ENCODE results near the gene ZNF765. TPM values are rescaled to one million over a fixed set of nuclear protein-coding genes. Genes with fewer than 3 reads are reported as not detected.
A peak's percentile ranks its signal among the peaks of the same experiment; 100 is the strongest.
"Not testable (repeated sequence)": the region's sequence is repeated elsewhere in the genome, so short reads cannot be mapped to it uniquely, and the experiment has no call there.

Gene ZNF765
- total RNA-seq, 1 experiment from 2014 or later, result 26.9 TPM

- Histone ChIP-seq H3K4me1 (ENCODE audit: low read length) (no peaks in the 10 kb centered on the region), H3K4me2 (ENCODE audit: low read depth, low read length, poor library complexity, severe bottlenecking) (no peak overlapping the region), H3K79me2 (ENCODE audit: low read length) (no peaks in the 10 kb centered on the region), H3K9ac (ENCODE audit: low read length) (no peak overlapping the region), H2AFZ (ENCODE audit: low read length) (no peak overlapping the region), H3K9me3 (ENCODE audit: low read length) (no peaks in the 10 kb centered on the region), H4K20me1 (ENCODE audit: insufficient read depth, low read depth, low read length) (no peaks in the 10 kb centered on the region), H3K36me3 (ENCODE audit: insufficient read depth, low read length) (no peaks in the 10 kb centered on the region), H3K27me3 (ENCODE audit: low read length) (no peaks in the 10 kb centered on the region), H3K4me3 (ENCODE audit: low read length) (no peak overlapping the region), H3K9me2 (replicated peaks; ENCODE audit: insufficient read depth, low read length) (no peaks in the 10 kb centered on the region), H3K27ac (ENCODE audit: low read length) (no peak overlapping the region)
- peak; percentile 92 for DNase-seq
These were observed 30.1 kb downstream of the ZNF765 start for GRCh38 chr19:53424968-53425597.

GRCh38 chr19:53431399-53432087, 36.6 kb downstream of the ZNF765 start, which contains the start of gene ZNF761:
Gene ZNF761 (plus strand): TSS chr19:53431984. CDS start chr19:53447269, 15,285 bp downstream.
- no peaks in the 10 kb centered on the region for H4K20me1 ChIP-seq (ENCODE audit: insufficient read depth, low read depth, low read length)

GRCh38 chr19:53432088-53432661, 37.2 kb downstream of the ZNF765 start:
- no peak overlapping the region for H3K27ac ChIP-seq (ENCODE audit: low read length)
- H3K79me2 ChIP-seq (ENCODE audit: low read length), result peaks cover 48% of the 10 kb centered on the region
- H3K4me1 ChIP-seq (ENCODE audit: low read length), result peaks cover 9% of the 10 kb centered on the region
- H3K9me2 ChIP-seq (replicated peaks; ENCODE audit: insufficient read depth, low read length), result no peaks in the 10 kb centered on the region
- H3K9me3 ChIP-seq (ENCODE audit: low read length), result peaks cover 23% of the 10 kb centered on the region
- peak overlapping the region; percentile 90 for H3K9ac ChIP-seq (ENCODE audit: low read length)
- peak; percentile 73 for DNase-seq
- H4K20me1 ChIP-seq (ENCODE audit: insufficient read depth, low read depth, low read length), result no peaks in the 10 kb centered on the region
- H3K4me2 ChIP-seq (ENCODE audit: low read depth, low read length, poor library complexity, severe bottlenecking), result peak overlapping the region; percentile 96
- H3K27me3 ChIP-seq (ENCODE audit: low read length), result no peaks in the 10 kb centered on the region
- H3K4me3 ChIP-seq (ENCODE audit: low read length), result peak overlapping the region; percentile 99
- peak overlapping the region; percentile 78; the same call in 1 of the 2 replicates for H2AFZ ChIP-seq (ENCODE audit: low read length)
- peaks cover 41% of the 10 kb centered on the region for H3K36me3 ChIP-seq (ENCODE audit: insufficient read depth, low read length)

More at GRCh38 chr19:53431399-53432087, 36.6 kb downstream of the ZNF765 start, which contains the start of gene ZNF761:
- Histone ChIP-seq H3K36me3 (ENCODE audit: insufficient read depth, low read length) (peaks cover 36% of the 10 kb centered on the region), H3K4me1 (ENCODE audit: low read length) (peaks cover 9% of the 10 kb centered on the region), H3K4me2 (ENCODE audit: low read depth, low read length, poor library complexity, severe bottlenecking) (peak within 1 kb of the TSS; percentile 96), H3K79me2 (ENCODE audit: low read length) (peaks cover 44% of the 10 kb centered on the region), H3K9me3 (ENCODE audit: low read length) (peaks cover 20% of the 10 kb centered on the region), H3K27ac (ENCODE audit: low read length) (no peak within 1 kb of the TSS), H3K9me2 (replicated peaks; ENCODE audit: insufficient read depth, low read length) (no peaks in the 10 kb centered on the region), H2AFZ (ENCODE audit: low read length) (peak within 1 kb of the TSS; percentile 78; the same call in 1 of the 2 replicates), H3K27me3 (ENCODE audit: low read length) (no peaks in the 10 kb centered on the region), H3K9ac (ENCODE audit: low read length) (peak within 1 kb of the TSS; percentile 90), H3K4me3 (ENCODE audit: low read length) (peak within 1 kb of the TSS; percentile 99)
- peak; percentile 99 for DNase-seq

DNA sequence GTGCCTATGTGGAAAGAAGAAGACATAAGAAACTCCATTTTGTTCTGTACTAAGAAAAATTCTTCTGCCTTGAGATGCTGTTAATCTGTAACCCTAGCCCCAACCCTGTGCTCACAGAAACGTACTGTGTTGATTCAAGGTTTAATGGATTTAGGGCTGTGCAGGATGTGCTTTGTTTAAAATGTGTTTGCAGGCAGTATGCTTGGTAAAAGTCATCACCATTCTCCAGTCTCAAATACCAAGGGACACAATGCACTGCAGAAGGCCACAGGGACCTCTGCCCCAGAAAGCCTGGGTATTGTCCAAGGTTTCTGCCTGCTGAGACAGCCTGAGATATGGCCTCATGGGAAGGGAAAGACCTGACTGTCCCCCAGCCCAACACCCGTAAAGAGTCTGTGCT, 48.9 kb downstream of the ZNF765 start:
- H3K4me1 ChIP-seq (ENCODE audit: low read length); H3K27ac ChIP-seq (ENCODE audit: low read length); H2AFZ ChIP-seq (ENCODE audit: low read length); H3K4me3 ChIP-seq (ENCODE audit: low read length); H4K20me1 ChIP-seq (ENCODE audit: insufficient read depth, low read depth, low read length); H3K4me2 ChIP-seq (ENCODE audit: low read depth, low read length, poor library complexity, severe bottlenecking); H3K27me3 ChIP-seq (ENCODE audit: low read length); H3K9ac ChIP-seq (ENCODE audit: low read length); DNase-seq; H3K9me2 ChIP-seq (replicated peaks; ENCODE audit: insufficient read depth, low read length): not testable (repeated sequence)
- H3K36me3 ChIP-seq (ENCODE audit: insufficient read depth, low read length), result peaks cover 80% of the 10 kb centered on the region
- H3K79me2 ChIP-seq (ENCODE audit: low read length), result peaks cover 10% of the 10 kb centered on the region
- H3K9me3 ChIP-seq (ENCODE audit: low read length), result peaks cover 32% of the 10 kb centered on the region

DNA sequence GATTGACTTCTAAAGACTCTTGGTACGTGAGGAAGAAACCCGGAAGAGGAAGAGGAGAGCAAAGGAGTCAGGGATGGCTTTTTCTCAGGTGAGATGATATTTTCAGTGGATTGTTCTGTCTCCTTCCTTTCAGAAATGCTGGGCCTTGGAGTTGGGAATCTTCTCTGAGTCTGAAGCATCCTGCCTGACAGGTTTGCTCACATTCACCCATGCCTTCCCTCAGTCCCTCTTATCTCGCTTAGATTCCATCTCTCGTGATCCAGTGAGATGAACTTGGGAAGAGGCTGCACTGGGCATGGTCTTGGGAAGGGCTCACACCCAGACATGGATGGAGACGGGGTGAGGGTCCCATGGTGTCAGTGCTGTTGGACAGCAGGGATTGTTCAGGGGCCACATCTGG, 52.2 kb downstream of the ZNF765 start:
- H3K27ac ChIP-seq (ENCODE audit: low read length); H3K4me1 ChIP-seq (ENCODE audit: low read length); H3K4me2 ChIP-seq (ENCODE audit: low read depth, low read length, poor library complexity, severe bottlenecking); H3K27me3 ChIP-seq (ENCODE audit: low read length); H3K9me2 ChIP-seq (replicated peaks; ENCODE audit: insufficient read depth, low read length); H3K79me2 ChIP-seq (ENCODE audit: low read length); H2AFZ ChIP-seq (ENCODE audit: low read length); H4K20me1 ChIP-seq (ENCODE audit: insufficient read depth, low read depth, low read length); H3K9ac ChIP-seq (ENCODE audit: low read length); H3K4me3 ChIP-seq (ENCODE audit: low read length); DNase-seq: not testable (repeated sequence)
- Histone ChIP-seq H3K36me3 (ENCODE audit: insufficient read depth, low read length) (peaks cover 90% of the 10 kb centered on the region), H3K9me3 (ENCODE audit: low read length) (peaks cover 38% of the 10 kb centered on the region)

- Histone ChIP-seq H3K27me3 (ENCODE audit: low read length) (no peaks in the 10 kb centered on the region), H3K4me2 (ENCODE audit: low read depth, low read length, poor library complexity, severe bottlenecking) (no peak overlapping the region), H3K27ac (ENCODE audit: low read length) (no peak overlapping the region), H3K9ac (ENCODE audit: low read length) (no peak overlapping the region), H3K9me3 (ENCODE audit: low read length) (peaks cover 65% of the 10 kb centered on the region), H2AFZ (ENCODE audit: low read length) (no peak overlapping the region), H4K20me1 (ENCODE audit: insufficient read depth, low read depth, low read length) (no peaks in the 10 kb centered on the region), H3K4me1 (ENCODE audit: low read length) (no peaks in the 10 kb centered on the region), H3K4me3 (ENCODE audit: low read length) (no peak overlapping the region), H3K79me2 (ENCODE audit: low read length) (no peaks in the 10 kb centered on the region), H3K36me3 (ENCODE audit: insufficient read depth, low read length) (peaks cover 75% of the 10 kb centered on the region), H3K9me2 (replicated peaks; ENCODE audit: insufficient read depth, low read length) (no peaks in the 10 kb centered on the region)
- DNase-seq, result no peak
These were observed 60.9 kb downstream of the ZNF765 start for GRCh38 chr19:53455828-53456227.

DNA sequence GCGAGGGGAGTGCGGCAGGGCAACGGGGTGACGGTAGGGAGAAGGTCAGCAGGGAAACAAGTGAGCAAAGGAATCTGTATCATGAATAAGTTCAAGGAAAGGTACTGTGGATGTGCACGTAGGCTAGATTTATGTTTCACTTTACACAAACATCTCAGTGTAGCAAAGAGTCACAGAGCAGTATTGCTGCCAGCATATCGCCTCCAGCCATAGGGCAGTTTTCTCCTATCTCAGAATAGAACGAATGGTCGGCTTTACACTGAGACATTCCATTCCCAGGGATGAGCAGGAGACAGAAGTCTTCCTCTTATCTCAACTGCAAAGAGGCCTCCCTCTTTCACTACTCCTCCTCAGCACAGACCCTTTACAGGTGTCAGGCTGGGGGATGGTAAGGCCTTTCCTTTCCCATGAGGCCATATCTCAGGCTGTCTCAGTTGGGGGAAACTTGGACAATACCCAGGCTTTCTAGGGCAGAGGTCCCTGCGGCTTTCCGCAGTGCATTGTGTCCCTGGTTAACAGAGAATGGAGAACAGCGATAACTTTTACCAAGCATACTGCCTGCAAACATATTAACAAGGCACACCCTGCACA, 65.3 kb downstream of the ZNF765 start:
- not testable (repeated sequence) for H3K9me2 ChIP-seq (replicated peaks; ENCODE audit: insufficient read depth, low read length); H3K27ac ChIP-seq (ENCODE audit: low read length); H2AFZ ChIP-seq (ENCODE audit: low read length); H3K4me1 ChIP-seq (ENCODE audit: low read length); H3K4me3 ChIP-seq (ENCODE audit: low read length); H3K9ac ChIP-seq (ENCODE audit: low read length); H3K79me2 ChIP-seq (ENCODE audit: low read length); H3K27me3 ChIP-seq (ENCODE audit: low read length); H3K4me2 ChIP-seq (ENCODE audit: low read depth, low read length, poor library complexity, severe bottlenecking); H4K20me1 ChIP-seq (ENCODE audit: insufficient read depth, low read depth, low read length); DNase-seq
- peaks cover 32% of the 10 kb centered on the region for H3K36me3 ChIP-seq (ENCODE audit: insufficient read depth, low read length)
- peaks cover 43% of the 10 kb centered on the region for H3K9me3 ChIP-seq (ENCODE audit: low read length)

DNA sequence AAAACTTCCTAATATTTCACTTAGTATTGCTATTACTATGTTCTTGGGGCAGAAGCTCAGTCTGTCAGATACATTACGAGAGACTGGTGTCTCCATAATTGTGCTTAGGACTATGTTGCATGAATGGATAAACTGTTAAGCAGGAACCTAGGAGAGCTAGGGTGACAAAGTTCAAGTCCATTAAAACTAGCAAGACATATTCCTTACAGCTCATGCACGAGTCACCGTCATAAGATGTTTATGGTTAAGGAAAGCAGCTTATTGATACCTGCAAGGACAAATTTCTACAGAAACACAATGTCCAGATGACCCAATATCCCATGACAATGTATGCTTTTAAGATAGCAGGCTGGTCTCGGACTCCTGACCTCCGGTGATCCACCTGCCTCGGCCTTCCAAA, 66.9 kb downstream of the ZNF765 start:
- H2AFZ ChIP-seq (ENCODE audit: low read length), result no peak overlapping the region
- DNase-seq, result no peak
- H3K9me3 ChIP-seq (ENCODE audit: low read length), result peaks cover 27% of the 10 kb centered on the region
- H3K4me2 ChIP-seq (ENCODE audit: low read depth, low read length, poor library complexity, severe bottlenecking), result no peak overlapping the region
- H3K36me3 ChIP-seq (ENCODE audit: insufficient read depth, low read length), result peaks cover 16% of the 10 kb centered on the region
- no peaks in the 10 kb centered on the region for H3K27me3 ChIP-seq (ENCODE audit: low read length)
- H3K9me2 ChIP-seq (replicated peaks; ENCODE audit: insufficient read depth, low read length), result no peaks in the 10 kb centered on the region
- no peak overlapping the region for H3K4me3 ChIP-seq (ENCODE audit: low read length)
- H3K4me1 ChIP-seq (ENCODE audit: low read length), result no peaks in the 10 kb centered on the region
- no peaks in the 10 kb centered on the region for H3K79me2 ChIP-seq (ENCODE audit: low read length)
- H4K20me1 ChIP-seq (ENCODE audit: insufficient read depth, low read depth, low read length), result no peaks in the 10 kb centered on the region
- no peak overlapping the region for H3K27ac ChIP-seq (ENCODE audit: low read length)
- H3K9ac ChIP-seq (ENCODE audit: low read length), result no peak overlapping the region

Data from Karpas-422 (cell line).